Neural progenitor cell (in vitro differentiated cells): Measurements from ENCODE around the gene INSR.

Experiments used
- CTCF ChIP-seq: fragments of 200-600 bp; sonication (generic); IDR thresholded peaks from 2 replicates; pipeline ENCODE4 v1.5.1; 2017; ENCODE audit warnings: antibody characterized with exemption, mild to moderate bottlenecking
- EZH2 ChIP-seq: fragments of 200-600 bp; sonication (generic); IDR thresholded peaks from 2 replicates; pipeline ENCODE4 v1.6.1; 2017; ENCODE audit warnings: antibody characterized with exemption, mild to moderate bottlenecking, moderate library complexity
- EZH2phosphoT487 ChIP-seq: fragments of 200-600 bp; sonication (generic); IDR thresholded peaks from 2 replicates; pipeline ENCODE4 v1.6.1; 2017; ENCODE audit warnings: antibody characterized with exemption

GRCh38 chr19:7172794-7173193 is 121.4 kb downstream of the INSR start:
- no peak for TF ChIP-seq CTCF
- TF ChIP-seq EZH2phosphoT487: no peak
- TF ChIP-seq EZH2: no peak
